B cell (primary cell): ENCODE data around the gene PGAM2. TPM values are rescaled to one million over a fixed set of nuclear protein-coding genes. Genes with fewer than 3 reads are reported as not detected.

ENCODE experiments used
- ATAC-seq: fragments of 200-7000 bp; cut with Tn5 transposase; one replicate; pipeline ENCODE4 v1.10.0; 2021; ENCODE audit warnings: low read depth, mild to moderate bottlenecking, moderate number of reproducible peaks, moderate library complexity
- CTCF ChIA-PET: fragments of 350-600 bp; sonication (Branson Sonifier 250); formaldehyde crosslinking; loops from one replicate; lab custom pipeline; 2021; ENCODE audit warnings: antibody characterized with exemption, inconsistent platforms; lab: Charles Lee
- POLR2A ChIA-PET: fragments of 350-600 bp; sonication (Branson Sonifier 250); formaldehyde crosslinking; loops from one replicate; lab custom pipeline; 2021; ENCODE audit warnings: antibody characterized with exemption; lab: Charles Lee
- DNase-seq: peaks from one replicate; pipeline ENCODE4 v3.0.0; 2013
- H2AFZ ChIP-seq: 2 replicates; pipeline ENCODE4 v1.6.1; 2012; ENCODE audit warnings: mild to moderate bottlenecking, low read depth, low read length; ENCODE audit not compliant: insufficient read depth, poor library complexity, severe bottlenecking
- H3K27ac ChIP-seq, 2 donors: 1 replicate in 1 of 2; 2 replicates in 1 of 2; pipeline ENCODE4 v1.5.1; 2012 to 2013; ENCODE audit warnings: low read length in 2 of 2, mild to moderate bottlenecking in 2 of 2, moderate library complexity in 1 of 2
- H3K27me3 ChIP-seq, 4 experiments: fragments of 200-600 bp in 1 of 4; sonication (generic) in 1 of 4; replicated peaks in 1 of 4; 1 replicate in 2 of 4; 2 replicates in 2 of 4; pipeline versions ENCODE4 v1.6.1 to v1.7.0; 2013 to 2016; ENCODE audit warnings: low read length in 3 of 4, mild to moderate bottlenecking in 2 of 4, mixed read lengths in 1 of 4, moderate library complexity in 1 of 4; ENCODE audit not compliant: insufficient read depth in 4 of 4, control insufficient read depth in 3 of 4; ENCODE audit errors: control extremely low read depth in 1 of 4
- H3K36me3 ChIP-seq, 2 experiments: replicated peaks in 1 of 2; 1 replicate in 1 of 2; 2 replicates in 1 of 2; pipeline versions ENCODE4 v1.6.1 to v1.7.1; 2013; ENCODE audit warnings: low read length in 1 of 2; ENCODE audit not compliant: insufficient read depth in 2 of 2, control insufficient read depth in 1 of 2; ENCODE audit errors: control extremely low read depth in 1 of 2, extremely low read depth in 1 of 2
- H3K4me1 ChIP-seq, 2 donors: fragments of 200-600 bp in 1 of 2; sonication (generic) in 1 of 2; 1 replicate in 1 of 2; 2 replicates in 1 of 2; pipeline versions ENCODE4 v1.5.1 to v1.6.1; 2013 to 2017; ENCODE audit warnings: low read length in 2 of 2; ENCODE audit not compliant: control insufficient read depth in 2 of 2, insufficient read depth in 2 of 2
- H3K4me2 ChIP-seq: replicated peaks from 2 replicates; pipeline ENCODE3; 2012; ENCODE audit warnings: mild to moderate bottlenecking, low read depth, low read length; ENCODE audit not compliant: poor library complexity, severe bottlenecking
- H3K4me3 ChIP-seq, 5 experiments: fragments of 200-600 bp in 1 of 5; sonication (generic) in 1 of 5; 1 replicate in 3 of 5; 2 replicates in 2 of 5; pipeline versions ENCODE4 v1.5.1 to v1.7.0; 2011 to 2016; ENCODE audit warnings: low read length in 4 of 5, mild to moderate bottlenecking in 4 of 5, low read depth in 2 of 5, control low read depth in 1 of 5, moderate library complexity in 1 of 5; ENCODE audit not compliant: insufficient read depth in 1 of 5; ENCODE audit errors: control extremely low read depth in 1 of 5, extremely low read depth in 1 of 5
- H3K79me2 ChIP-seq: fragments of 200-600 bp; sonication (generic); one replicate; pipeline ENCODE4 v1.6.0; 2016; ENCODE audit warnings: low read length; ENCODE audit not compliant: control insufficient read depth, insufficient read depth
- H3K9ac ChIP-seq: fragments of 200-600 bp; sonication (generic); 2 replicates; pipeline ENCODE4 v1.6.1; 2017; ENCODE audit warnings: mild to moderate bottlenecking, low read length, moderate library complexity
- H3K9me3 ChIP-seq, 3 donors: one replicate each; pipeline versions ENCODE4 v1.6.1 to v1.7.1; 2013; ENCODE audit warnings: low read length in 2 of 3; ENCODE audit not compliant: control insufficient read depth in 2 of 3, insufficient read depth in 1 of 3; ENCODE audit errors: control extremely low read depth in 1 of 3
- H4K20me1 ChIP-seq: 2 replicates; pipeline ENCODE4 v1.6.0; 2012; ENCODE audit warnings: mild to moderate bottlenecking, low read length; ENCODE audit not compliant: insufficient read depth, control insufficient read depth, poor library complexity, severe bottlenecking
- H3K27ac Mint-ChIP-seq: one replicate; pipeline ENCODE4 v1.8.0; 2021; ENCODE audit warnings: mixed read lengths
- H3K27me3 Mint-ChIP-seq: one replicate; pipeline ENCODE4 v1.8.0; 2021; ENCODE audit warnings: mixed read lengths
- H3K4me1 Mint-ChIP-seq: one replicate; pipeline ENCODE4 v1.8.0; 2021; ENCODE audit warnings: mixed read lengths
- H3K4me3 Mint-ChIP-seq: one replicate; pipeline ENCODE4 v1.8.0; 2021; ENCODE audit warnings: mixed read lengths
- H3K9me3 Mint-ChIP-seq: one replicate; pipeline ENCODE4 v1.8.0; 2022; ENCODE audit warnings: mixed read lengths; ENCODE audit not compliant: insufficient read depth
- EZH2 ChIP-seq: IDR thresholded peaks from 2 replicates; pipeline ENCODE4 v1.6.1; 2012; ENCODE audit warnings: borderline replicate concordance, low read depth, mild to moderate bottlenecking, moderate library complexity, low read length; ENCODE audit not compliant: insufficient read depth, poor library complexity, severe bottlenecking
- WGBS: methylation state at CpG from one replicate; pipeline ENCODE4 v1.1.5; 2013; ENCODE audit warnings: missing lambda C conversion rate; ENCODE audit not compliant: insufficient coverage; 5-methylcytosine and 5-hydroxymethylcytosine counted together
- intact Hi-C: fragments of 100-400 bp; cut with micrococcal nuclease; formaldehyde crosslinking; loops from one replicate; pipeline ENCODE4 v1.10.0; 2022
- polyA minus RNA-seq: library from RNA; depleted of rRNA, polyadenylated mRNA; stranded (reverse); fragments of >200 nt; gene quantifications from 2 replicates; pipeline ENCODE4 v1.2.3, GENCODE V29; 2012
- polyA plus RNA-seq: library from polyadenylated mRNA; depleted of rRNA; stranded (reverse); fragments of >200 nt; gene quantifications from 2 replicates; pipeline ENCODE4 v1.2.3, GENCODE V29; 2012
- total RNA-seq, 2 donors: library from RNA; stranded (reverse); fragments of 120-200 nt in 1 of 2; gene quantifications; 1 replicate in 1 of 2; 2 replicates in 1 of 2; pipeline versions ENCODE4 v1.2.3 to v1.2.4, GENCODE V29; 2013 to 2022
- TF ChIP-seq, protein P1 (sequence below): fragments of 200-600 bp; IDR thresholded peaks from one replicate; pipeline ENCODE4 v1.8.0; 2022; ENCODE audit warnings: antibody characterized with exemption, mild to moderate bottlenecking

The PGAM2 gene
- total RNA-seq (2.9 and 3.2 TPM in 2 replicates), polyA plus RNA-seq (0.69 and 1.4 TPM in 2 replicates), polyA minus RNA-seq (0.86 and 3.7 TPM in 2 replicates)
- 10.9 TPM for total RNA-seq (2013)

DNA sequence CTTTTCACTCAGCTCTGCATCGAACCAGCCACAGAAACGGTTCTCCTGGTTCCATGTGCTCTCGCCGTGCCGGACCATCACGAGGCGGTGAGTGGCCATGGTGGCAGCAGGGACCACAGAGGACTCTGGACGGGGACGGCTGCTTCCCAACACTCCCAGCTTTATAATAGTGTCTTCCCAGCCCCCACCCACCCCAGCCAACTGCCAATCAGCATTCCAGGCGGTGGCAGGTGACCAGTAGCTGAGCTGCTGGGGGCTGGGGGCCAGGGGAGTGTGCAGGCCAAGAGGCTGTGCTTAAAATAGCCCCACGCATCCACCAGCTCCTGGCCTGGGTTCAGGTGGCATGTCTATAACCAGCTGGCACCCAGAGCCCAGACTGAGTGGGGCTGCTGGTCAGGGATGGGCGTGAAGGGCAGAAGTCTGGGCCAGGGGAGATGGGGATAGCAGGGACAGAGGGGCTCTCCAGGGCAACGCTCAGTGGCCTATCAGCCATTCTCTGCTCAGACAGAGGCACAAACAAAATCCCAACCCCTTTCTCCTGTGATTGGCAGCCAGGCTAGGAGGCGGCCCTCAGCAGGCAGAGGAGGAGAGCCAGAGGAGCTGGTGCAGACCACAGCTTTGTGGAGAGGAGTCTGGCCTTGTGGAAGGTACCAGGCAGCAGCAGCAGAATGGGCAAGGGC is at the start of gene PGAM2:
TSS of gene PGAM2 (minus strand) at position 137 of the 680 bp plus-strand sequence. CDS start at position 99, 38 bp downstream.
- 42% methylated on average over 12 of the region's 14 CpGs for WGBS
- ChIA-PET POLR2A (interaction anchor here (0.9 to 1.6 kb wide), 4 partner anchors 13 to 58 kb away, joined by 3 read pairs; partner anchors contain the start of gene POLD2), CTCF (interaction anchor here (1.0 to 1.6 kb wide), 2 partner anchors 16 to 136 kb away, joined by 3 read pairs; partner anchors contain the start of gene YKT6)
- H3K9ac ChIP-seq, result no peak within 1 kb of the TSS
- H3K4me2 ChIP-seq, result peak within 1 kb of the TSS; percentile 58
- no peaks in the 10 kb centered on the region for H3K27me3 ChIP-seq
- peak; percentile 14 for ATAC-seq
- peaks cover 43 to 73% of the 10 kb centered on the region in 2 donors for H3K4me1 ChIP-seq
- peaks cover 0 to 26% of the 10 kb centered on the region in 2 experiments for H3K36me3 ChIP-seq
- H4K20me1 ChIP-seq, result peaks cover 26% of the 10 kb centered on the region
- H2AFZ ChIP-seq, result no peak within 1 kb of the TSS
- H3K27ac ChIP-seq, result peak within 1 kb of the TSS; percentile 15 to 68
- peak within 1 kb of the TSS; percentile 37 for H3K4me3 Mint-ChIP-seq
- peaks cover 68% of the 10 kb centered on the region for H3K4me1 Mint-ChIP-seq
- DNase-seq, result no peak
- intact Hi-C loops, result no loop called here
- H3K79me2 ChIP-seq, result peaks cover 31% of the 10 kb centered on the region
- H3K27me3 Mint-ChIP-seq, result no peaks in the 10 kb centered on the region
- no peak for TF ChIP-seq EZH2
- TF ChIP-seq, protein P1, sequence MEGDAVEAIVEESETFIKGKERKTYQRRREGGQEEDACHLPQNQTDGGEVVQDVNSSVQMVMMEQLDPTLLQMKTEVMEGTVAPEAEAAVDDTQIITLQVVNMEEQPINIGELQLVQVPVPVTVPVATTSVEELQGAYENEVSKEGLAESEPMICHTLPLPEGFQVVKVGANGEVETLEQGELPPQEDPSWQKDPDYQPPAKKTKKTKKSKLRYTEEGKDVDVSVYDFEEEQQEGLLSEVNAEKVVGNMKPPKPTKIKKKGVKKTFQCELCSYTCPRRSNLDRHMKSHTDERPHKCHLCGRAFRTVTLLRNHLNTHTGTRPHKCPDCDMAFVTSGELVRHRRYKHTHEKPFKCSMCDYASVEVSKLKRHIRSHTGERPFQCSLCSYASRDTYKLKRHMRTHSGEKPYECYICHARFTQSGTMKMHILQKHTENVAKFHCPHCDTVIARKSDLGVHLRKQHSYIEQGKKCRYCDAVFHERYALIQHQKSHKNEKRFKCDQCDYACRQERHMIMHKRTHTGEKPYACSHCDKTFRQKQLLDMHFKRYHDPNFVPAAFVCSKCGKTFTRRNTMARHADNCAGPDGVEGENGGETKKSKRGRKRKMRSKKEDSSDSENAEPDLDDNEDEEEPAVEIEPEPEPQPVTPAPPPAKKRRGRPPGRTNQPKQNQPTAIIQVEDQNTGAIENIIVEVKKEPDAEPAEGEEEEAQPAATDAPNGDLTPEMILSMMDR, result no peak
- H3K4me3 ChIP-seq, result no peak within 1 kb of the TSS
- H3K9me3 Mint-ChIP-seq, result no peaks in the 10 kb centered on the region
- peak within 1 kb of the TSS; percentile 87 for H3K27ac Mint-ChIP-seq
- H3K9me3 ChIP-seq, result no peaks in the 10 kb centered on the region
